Esophagus muscularis mucosa (tissue), 3 donors: ENCODE data around the gene NUCKS1.

Experiments used
- POLR2A ChIP-seq: fragments of 450-650 bp; IDR thresholded peaks from one replicate; pipeline ENCODE4 v1.6.1; 2017; ENCODE audit warnings: antibody characterized with exemption, moderate library complexity, mild to moderate bottlenecking, low read depth
- TF ChIP-seq, protein P1 (sequence below), 3 experiments: fragments of 200-600 bp in 2 of 3; fragments of 450-650 bp in 1 of 3; sonication (generic) in 2 of 3; IDR thresholded peaks; one replicate each; pipeline ENCODE4 v1.5.1; 2017 to 2019; ENCODE audit warnings: antibody characterized with exemption in 3 of 3, mild to moderate bottlenecking in 2 of 3, moderate library complexity in 1 of 3

DNA sequence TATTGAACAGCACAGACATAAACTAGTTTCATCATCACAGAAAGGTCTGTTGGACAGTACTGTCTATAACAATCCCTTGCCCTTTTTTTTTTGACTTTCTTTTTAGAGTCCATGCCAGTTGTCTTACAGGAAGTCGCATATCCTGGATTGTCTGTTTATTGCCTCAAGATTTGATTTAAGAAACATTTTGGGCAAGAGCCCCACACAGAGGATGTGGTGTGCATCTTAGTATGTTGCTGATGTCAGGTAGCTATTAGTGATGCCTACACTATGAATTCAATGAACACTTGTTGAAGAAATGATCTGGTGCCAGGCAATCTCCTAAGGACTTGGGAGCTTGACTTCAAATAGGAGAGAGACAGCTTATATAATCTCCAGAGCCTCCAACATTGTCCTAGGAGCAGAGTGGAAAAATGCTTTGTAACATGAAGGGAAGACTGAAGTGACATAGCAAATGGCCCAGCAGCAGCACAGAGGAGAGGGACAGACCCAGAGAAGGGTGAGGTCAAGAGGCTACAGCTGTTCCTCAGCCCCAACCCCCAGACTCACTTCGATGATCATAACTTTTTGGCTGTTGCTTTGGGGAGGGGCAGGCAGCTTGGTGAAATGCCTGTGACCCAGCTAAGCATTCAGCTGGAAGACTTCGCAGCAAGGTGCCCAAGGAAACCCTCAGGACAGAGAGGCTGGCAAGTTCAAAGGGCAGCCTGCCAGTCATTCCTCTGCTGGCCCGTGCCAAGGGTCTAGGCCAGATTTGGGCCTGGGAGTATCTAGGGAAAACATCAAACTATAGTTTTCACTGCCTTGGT lies 32.8 kb upstream of the NUCKS1 start:
- TF ChIP-seq, protein P1, sequence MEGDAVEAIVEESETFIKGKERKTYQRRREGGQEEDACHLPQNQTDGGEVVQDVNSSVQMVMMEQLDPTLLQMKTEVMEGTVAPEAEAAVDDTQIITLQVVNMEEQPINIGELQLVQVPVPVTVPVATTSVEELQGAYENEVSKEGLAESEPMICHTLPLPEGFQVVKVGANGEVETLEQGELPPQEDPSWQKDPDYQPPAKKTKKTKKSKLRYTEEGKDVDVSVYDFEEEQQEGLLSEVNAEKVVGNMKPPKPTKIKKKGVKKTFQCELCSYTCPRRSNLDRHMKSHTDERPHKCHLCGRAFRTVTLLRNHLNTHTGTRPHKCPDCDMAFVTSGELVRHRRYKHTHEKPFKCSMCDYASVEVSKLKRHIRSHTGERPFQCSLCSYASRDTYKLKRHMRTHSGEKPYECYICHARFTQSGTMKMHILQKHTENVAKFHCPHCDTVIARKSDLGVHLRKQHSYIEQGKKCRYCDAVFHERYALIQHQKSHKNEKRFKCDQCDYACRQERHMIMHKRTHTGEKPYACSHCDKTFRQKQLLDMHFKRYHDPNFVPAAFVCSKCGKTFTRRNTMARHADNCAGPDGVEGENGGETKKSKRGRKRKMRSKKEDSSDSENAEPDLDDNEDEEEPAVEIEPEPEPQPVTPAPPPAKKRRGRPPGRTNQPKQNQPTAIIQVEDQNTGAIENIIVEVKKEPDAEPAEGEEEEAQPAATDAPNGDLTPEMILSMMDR (IDR thresholded peaks at IDR 0.05), result no peak
- no peak for TF ChIP-seq POLR2A
